Activated CD4-positive, alpha-beta T cell treated with anti-CD3 and anti-CD28 coated beads, Interleukin-2, Interleukin-6, amounts not matched to agents 100 ng/mL and 50 ng/mL, durations not matched to agents 16 hours and 8 hours (primary cell): ENCODE results near the gene FOXL3.

Experiments
- DNase-seq: peaks from one replicate; pipeline ENCODE4 v3.0.0-alpha.2; 2020

FOXL3 gene

DNA sequence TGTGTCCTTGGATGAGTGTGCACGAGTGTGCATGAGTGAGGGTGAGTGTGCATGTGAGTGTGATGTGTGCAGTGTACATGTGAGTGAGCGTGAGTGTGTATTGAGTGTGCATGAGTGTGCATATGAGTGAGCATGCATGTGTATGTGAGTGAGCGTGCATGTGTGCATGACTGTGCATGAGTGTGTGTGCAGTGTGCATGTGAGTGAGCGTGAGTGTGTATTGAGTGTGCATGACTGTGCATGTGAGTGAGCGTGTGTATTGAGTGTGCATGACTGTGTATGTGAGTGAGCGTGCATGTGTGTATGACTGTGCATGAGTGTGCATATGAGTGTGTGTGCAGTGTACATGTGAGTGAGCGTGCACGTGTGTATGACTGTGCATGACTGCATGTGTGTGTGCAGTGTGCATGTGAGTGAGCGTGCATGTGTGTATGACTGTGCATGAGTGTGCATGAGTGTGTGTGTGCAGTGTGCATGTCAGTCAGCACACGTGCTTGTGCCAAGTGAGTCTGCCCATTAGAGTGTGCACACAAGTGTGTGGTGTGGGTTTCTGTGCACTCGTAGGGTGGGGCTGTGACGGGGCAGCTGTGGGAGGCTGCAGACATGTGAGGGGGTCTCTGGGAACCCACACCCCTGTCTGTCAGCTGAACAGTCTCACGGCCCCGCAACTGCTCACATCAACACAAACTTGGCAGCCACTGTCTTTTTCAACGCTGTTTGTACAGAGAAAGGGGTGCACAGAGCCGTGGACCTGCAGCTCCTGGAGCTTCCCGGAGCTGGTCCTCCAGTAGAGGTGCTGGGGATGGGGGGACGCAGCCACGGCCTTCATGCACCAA, 14.8 kb downstream of the FOXL3 start:
- DNase-seq = no peak

DNA sequence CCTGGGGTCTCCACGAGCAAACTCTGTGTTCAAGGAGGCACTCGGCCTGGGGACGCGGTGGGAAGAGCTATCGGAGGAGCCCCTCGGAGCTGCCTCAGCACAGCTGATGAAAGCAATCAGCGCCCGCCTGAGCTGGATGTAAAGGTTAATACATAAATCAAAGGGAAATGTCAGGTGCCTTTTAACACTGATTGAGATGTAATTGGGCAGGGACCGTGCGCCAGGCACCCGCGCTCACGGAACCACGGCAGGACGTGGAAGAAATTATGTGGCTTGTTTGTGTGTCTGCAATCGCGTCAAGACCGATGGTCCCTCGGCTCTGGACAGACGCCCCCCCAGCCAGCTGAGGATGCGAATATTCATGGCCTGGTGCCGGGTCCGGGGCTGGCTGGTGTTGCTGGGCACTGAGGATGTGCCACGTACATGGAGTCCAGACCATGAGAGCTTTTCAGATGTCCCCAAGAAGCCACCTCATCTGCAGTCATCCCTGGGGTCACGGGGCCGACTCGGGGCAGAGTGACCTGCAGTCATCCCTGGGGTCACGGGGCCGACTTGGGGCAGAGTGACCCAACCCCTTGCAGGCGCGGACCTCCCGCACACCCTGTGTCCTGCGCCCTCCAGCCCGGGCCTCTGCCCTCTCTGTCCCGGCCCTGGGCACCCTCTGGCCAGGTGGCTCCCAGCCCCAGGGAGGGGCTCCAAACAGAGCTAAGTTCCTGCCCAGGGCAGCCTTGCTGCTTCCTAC, 15.6 kb downstream of the FOXL3 start:
- no peak for DNase-seq

DNA sequence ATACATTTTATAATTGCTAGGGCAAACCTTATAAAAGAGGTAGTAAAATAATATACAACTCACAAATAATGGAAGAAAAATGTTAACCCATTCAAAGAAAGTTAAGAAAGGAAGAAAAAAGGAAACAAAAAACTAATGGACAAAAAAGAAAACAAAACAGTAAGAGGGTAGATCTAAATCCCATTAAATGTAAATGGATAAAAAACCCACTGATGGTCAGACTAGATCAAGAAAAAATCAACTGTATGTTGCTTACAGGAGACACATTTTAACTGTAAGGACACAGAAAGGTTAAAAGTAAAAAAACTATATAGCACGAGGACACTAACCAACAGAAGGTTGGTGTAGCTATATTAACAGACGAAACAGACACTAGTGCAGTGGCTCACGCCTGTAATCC, 18.0 kb downstream of the FOXL3 start:
- no peak for DNase-seq

DNA sequence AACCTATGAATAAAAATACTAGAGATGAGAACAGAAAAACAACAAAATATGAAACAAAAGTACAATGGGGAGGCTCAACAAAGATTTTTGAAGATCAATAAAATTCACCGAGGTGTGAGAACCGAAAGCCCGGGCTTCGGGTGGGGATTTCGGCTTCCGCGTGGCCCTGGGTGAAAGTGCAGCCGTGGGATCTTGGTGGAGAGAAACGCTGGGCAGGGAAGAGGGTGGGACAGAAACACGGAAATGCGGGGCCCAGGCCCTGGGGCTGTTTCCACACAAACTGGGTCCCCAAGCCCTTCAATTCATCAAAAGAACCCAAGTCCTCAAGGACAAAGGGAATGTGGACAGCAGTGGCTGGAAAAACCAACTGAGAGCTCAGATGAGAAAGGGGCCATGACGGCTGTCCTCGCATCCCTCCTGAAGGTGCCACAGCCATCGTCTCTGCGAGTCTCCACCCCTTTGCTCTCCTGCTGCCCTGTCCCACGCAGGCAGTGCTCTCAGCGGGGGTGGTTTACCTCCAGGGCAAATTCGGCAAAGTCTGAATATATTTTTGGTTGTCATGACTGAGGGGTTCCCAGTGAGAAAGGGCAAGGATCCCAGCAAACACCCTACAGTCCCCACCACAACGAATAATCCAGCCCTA, 19.7 kb downstream of the FOXL3 start:
- no peak for DNase-seq

GRCh38 chr7:311131-311680, 21.2 kb downstream of the FOXL3 start:
- DNase-seq = no peak

- DNase-seq = no peak
Observed at GRCh38 chr7:311796-312195, 21.8 kb downstream of the FOXL3 start.

DNA sequence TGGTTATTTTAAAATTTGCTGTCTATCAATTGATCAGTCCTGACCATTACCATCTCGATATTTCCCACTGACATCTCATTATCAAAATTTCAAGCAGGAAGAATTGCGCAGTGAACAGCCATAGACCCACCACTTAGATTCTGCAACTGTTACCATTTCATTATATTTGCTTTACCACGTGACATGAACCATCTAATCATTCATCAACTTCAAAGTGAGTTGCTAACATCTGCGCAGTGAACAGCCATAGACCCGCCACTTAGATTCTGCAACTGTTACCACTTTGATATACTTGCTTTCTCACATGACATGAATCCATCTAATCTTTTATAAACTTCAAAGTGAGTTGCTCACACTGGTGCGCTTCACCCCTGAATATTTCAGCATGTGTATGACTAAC, 22.5 kb downstream of the FOXL3 start:
- DNase-seq = no peak

GRCh38 chr7:314853-315252, 24.9 kb downstream of the FOXL3 start:
- DNase-seq = no peak

GRCh38 chr7:315516-316265, 25.7 kb downstream of the FOXL3 start:
- no peak for DNase-seq

DNA sequence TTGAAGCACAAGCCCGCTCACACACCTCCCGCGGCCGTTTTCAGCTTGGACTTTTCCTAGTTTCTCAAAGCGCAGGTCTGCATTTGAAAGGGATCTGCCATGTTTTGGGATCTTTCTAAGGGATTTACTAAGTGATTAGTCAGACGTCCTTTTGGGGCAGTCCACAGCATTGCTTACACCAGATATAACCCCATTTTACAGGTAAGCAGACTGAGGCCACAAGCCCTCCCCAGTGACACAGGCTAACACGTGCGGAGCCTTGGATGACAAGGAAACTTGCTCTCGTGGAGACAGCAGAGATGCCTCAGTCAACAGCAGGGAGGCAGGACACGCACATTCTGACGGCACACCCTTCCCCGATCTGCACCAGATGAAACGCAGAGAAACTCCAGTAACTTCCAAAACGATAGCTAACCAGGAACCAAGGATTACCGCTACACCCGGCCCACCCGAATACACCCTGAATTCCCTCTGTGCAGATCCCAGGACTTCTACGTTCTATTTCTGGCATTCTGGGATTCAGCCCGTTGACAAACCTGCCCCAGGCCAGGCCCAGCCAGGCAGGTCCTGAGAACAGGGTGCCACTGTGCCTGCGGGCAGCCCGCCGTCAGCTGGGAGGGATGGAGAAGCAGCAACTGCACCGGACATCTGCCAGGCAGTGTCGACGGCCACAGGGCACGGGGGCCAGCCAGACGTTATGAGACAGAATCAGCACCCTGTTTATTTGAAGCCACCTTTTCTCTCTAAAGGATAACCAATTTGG, 27.9 kb downstream of the FOXL3 start:
- no peak for DNase-seq

GRCh38 chr7:318476-318875, 28.5 kb downstream of the FOXL3 start:
- no peak for DNase-seq

GRCh38 chr7:318878-319661, 29.1 kb downstream of the FOXL3 start:
- DNase-seq = no peak

DNA sequence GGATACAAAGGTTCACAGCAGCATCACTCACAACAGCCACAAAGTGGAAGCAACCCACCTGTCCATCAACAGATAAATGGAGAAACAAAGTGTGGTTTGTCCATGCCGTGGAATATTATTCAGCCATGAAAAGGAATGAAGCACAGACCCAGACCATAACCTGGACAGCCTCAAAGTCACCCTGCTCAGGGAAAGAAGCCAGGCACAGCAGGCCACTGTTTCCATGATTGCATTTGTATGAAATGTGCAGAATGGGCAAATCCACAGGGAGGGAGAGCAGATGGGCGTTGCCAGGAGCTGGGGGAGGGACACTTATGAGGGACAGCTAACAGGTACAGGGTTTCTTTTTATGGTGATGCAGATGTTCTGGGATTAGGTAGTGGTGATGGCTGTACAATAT, 30.3 kb downstream of the FOXL3 start:
- no peak for DNase-seq

DNA sequence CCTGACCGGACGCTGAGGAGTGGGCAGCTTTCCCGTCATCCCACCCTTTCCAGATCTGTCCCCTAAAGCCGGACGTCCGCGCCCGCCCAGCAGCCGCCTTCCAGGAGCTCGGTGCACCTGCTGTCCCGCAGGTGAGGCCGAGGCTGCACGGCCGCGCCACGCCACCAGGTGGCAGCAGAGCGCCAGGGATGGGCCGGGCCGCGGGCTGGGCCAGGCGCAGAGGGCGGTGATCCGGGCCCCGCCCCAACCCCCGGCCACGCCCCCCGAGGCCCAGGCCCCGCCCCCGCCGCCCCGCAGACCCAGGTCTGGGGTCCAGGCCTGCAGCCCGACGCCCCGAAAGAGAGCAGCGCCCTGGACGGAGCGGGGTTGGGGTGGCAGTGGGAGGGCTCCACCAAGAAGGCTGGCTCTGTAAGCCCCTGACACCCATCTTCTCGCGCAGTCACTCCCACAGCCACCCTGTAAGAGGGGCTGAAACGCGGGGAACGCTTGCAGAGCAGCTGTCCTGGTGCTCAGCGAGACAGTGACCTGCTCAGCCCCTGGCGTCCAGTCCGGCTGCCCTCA, 32.2 kb downstream of the FOXL3 start:
- peak; percentile 88 for DNase-seq

DNA sequence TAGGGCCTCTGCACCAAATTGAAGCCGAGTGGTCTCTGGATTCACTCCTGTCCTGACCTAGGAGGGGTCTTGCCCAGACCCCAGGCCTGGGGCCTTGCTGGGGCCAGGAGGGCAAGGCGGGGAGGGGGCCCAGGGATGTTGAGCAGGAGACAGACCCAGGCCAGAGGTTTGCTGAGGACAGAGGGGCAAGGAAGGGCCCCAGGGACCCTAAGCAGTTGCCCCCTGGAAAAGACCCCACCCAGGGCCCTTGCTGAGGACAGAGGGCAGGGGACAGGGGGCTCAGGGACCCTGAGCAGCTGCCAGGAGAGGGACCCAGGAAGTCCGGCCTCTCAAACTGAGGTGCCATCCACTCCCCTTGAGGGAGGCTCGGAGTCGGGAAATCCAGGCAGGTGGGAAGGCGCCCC, 32.7 kb downstream of the FOXL3 start:
- no peak for DNase-seq

DNA sequence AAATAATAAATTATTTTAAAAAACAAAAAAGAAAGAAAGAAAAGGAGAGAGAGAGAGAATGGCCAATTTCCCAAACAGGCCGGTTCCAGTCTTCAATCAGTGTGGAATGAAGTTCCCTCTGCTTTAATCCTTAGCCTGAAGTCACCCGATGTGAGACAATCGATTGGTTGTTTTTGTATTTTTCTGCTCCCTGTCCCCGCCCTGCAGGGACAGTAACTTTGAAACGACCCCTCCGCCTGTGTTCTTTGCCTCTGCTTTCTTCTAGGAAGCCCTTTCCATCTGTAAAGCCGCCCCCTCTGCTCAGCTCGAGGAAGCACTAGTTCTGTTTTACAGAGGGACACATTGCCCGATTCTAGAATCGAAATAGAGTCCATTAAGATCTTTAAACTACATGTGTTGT, 33.4 kb downstream of the FOXL3 start:
- DNase-seq = no peak

GRCh38 chr7:324011-324410, 34.0 kb downstream of the FOXL3 start:
- no peak for DNase-seq

GRCh38 chr7:325051-325798, 35.3 kb downstream of the FOXL3 start:
- DNase-seq = no peak

DNA sequence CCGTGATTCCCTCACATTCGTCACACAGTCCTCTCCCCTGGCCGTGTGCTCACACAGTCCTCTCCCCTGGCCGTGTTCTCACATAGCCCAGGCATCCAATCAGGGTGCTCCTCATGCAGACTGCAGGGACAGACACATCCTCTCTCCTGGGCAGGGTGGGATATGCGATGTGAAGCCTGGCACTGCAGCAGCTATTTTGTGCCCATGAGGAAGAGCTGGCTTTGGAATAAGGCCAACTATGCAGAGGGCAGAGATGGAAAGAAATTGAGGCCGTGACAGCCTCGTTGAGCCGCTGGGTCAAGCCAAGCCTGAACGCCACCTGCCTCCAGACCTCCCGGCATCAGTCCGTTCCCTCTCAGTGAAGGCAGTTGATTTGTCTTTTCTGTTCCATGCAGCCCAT, 35.8 kb downstream of the FOXL3 start:
- DNase-seq = no peak

DNA sequence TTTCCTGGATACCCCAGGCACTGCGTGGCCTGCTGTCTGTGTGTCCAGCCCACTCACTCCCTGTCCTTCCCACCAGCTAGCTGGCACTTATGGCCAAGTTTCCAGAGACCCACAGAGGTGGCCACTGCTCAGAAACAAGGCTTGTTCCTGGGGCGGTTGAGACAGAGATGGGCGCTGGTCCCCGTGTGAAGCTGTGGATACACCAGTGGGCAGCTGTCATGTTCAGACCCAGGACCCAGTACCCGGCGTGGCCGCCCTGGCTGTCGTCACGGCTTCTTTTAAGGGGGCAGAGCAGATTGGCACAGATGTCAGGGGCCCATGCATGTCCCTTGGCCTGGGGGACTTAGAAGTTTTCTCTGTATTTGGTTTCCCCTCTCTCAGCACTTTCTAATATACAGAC, 36.3 kb downstream of the FOXL3 start:
- no peak for DNase-seq
